DMS153 treated with DMSO at 0.1 percent for 48 hours (cell line): Measurements from ENCODE around the gene CCNQ.

ENCODE experiments used
- DNase-seq: peaks from one replicate; lab custom pipeline; 2025; ENCODE audit not compliant: unreplicated experiment; lab: John Stamatoyannopoulos, UW

CCNQ gene

GRCh38 chrX:153637121-153638040, 38.4 kb upstream of the CCNQ start:
- DNase-seq, result no peak

- DNase-seq, result no peak
Observed at GRCh38 chrX:153636716-153637115, 37.8 kb upstream of the CCNQ start.

- no peak for DNase-seq
Observed at GRCh38 chrX:153635788-153636668, 37.1 kb upstream of the CCNQ start.

GRCh38 chrX:153635388-153635787, 36.4 kb upstream of the CCNQ start:
- no peak for DNase-seq

- no peak for DNase-seq
Observed at GRCh38 chrX:153634832-153635231, 35.9 kb upstream of the CCNQ start.

- DNase-seq, result no peak
Observed at GRCh38 chrX:153634236-153634635, 35.3 kb upstream of the CCNQ start.

- no peak for DNase-seq
Observed at GRCh38 chrX:153633607-153634180, 34.8 kb upstream of the CCNQ start.

GRCh38 chrX:153633048-153633447, 34.1 kb upstream of the CCNQ start:
- DNase-seq, result no peak

- DNase-seq, result no peak
Observed at GRCh38 chrX:153632595-153632946, 33.6 kb upstream of the CCNQ start.

GRCh38 chrX:153631907-153632594, 33.1 kb upstream of the CCNQ start:
- no peak for DNase-seq

GRCh38 chrX:153631346-153631745, 32.4 kb upstream of the CCNQ start:
- DNase-seq, result no peak

- no peak for DNase-seq
Observed at GRCh38 chrX:153628665-153629064, 29.7 kb upstream of the CCNQ start.

GRCh38 chrX:153628129-153628528, 29.2 kb upstream of the CCNQ start:
- no peak for DNase-seq

- DNase-seq, result no peak
Observed at GRCh38 chrX:153627675-153628111, 28.8 kb upstream of the CCNQ start.

GRCh38 chrX:153626863-153627674, 28.1 kb upstream of the CCNQ start:
- no peak for DNase-seq

- no peak for DNase-seq
Observed at GRCh38 chrX:153626025-153626633, 27.2 kb upstream of the CCNQ start.

- no peak for DNase-seq
Observed at GRCh38 chrX:153625271-153626024, 26.5 kb upstream of the CCNQ start.

- DNase-seq, result no peak
Observed at GRCh38 chrX:153624196-153625091, 25.5 kb upstream of the CCNQ start.
